ENCODE results near the gene POTEE.
"Not testable (repeated sequence)": the region's sequence is repeated elsewhere in the genome, so short reads cannot be mapped to it uniquely, and the experiment has no call there.

The POTEE gene

GRCh38 chr2:131210434-131211211 lies 1.3 kb downstream of the POTEE start:
- H3K27ac ChIP-seq (ENCODE audit: low read length); H3K4me3 ChIP-seq (ENCODE audit: low read length); H3K4me1 ChIP-seq (ENCODE audit: control insufficient read depth, low read depth, low read length); H3K9ac ChIP-seq (ENCODE audit: low read length); H3K27me3 ChIP-seq (ENCODE audit: control insufficient read depth, insufficient read depth, low read length); H3K36me3 ChIP-seq (ENCODE audit: control insufficient read depth, low read depth, low read length); H3K9me3 ChIP-seq (ENCODE audit: control insufficient read depth, low read depth, low read length): not testable (repeated sequence)

GRCh38 chr2:131217238-131217986 lies 8.1 kb downstream of the POTEE start:
- H3K9me3 ChIP-seq (ENCODE audit: control insufficient read depth, low read depth, low read length); H3K27ac ChIP-seq (ENCODE audit: low read length); H3K36me3 ChIP-seq (ENCODE audit: control insufficient read depth, low read depth, low read length); H3K4me1 ChIP-seq (ENCODE audit: control insufficient read depth, low read depth, low read length); H3K4me3 ChIP-seq (ENCODE audit: low read length); H3K27me3 ChIP-seq (ENCODE audit: control insufficient read depth, insufficient read depth, low read length); H3K9ac ChIP-seq (ENCODE audit: low read length): not testable (repeated sequence)

GRCh38 chr2:131235543-131236449 lies 26.5 kb downstream of the POTEE start:
- not testable (repeated sequence) for H3K9me3 ChIP-seq (ENCODE audit: control insufficient read depth, low read depth, low read length); H3K9ac ChIP-seq (ENCODE audit: low read length); H3K27me3 ChIP-seq (ENCODE audit: control insufficient read depth, insufficient read depth, low read length); H3K4me3 ChIP-seq (ENCODE audit: low read length); H3K27ac ChIP-seq (ENCODE audit: low read length); H3K4me1 ChIP-seq (ENCODE audit: control insufficient read depth, low read depth, low read length); H3K36me3 ChIP-seq (ENCODE audit: control insufficient read depth, low read depth, low read length)

Measured in iPS-18a (cell line).